HG03521 (cell line): ENCODE results near the gene MALAT1.
"Not testable (repeated sequence)": the region's sequence is repeated elsewhere in the genome, so short reads cannot be mapped to it uniquely, and the experiment has no call there.

Experiments used
- ATAC-seq: cut with Tn5 transposase; IDR thresholded peaks from one replicate; pipeline ENCODE4 v1.9.1; 2021; ENCODE audit warnings: mild to moderate bottlenecking, moderate library complexity; ENCODE audit not compliant: unreplicated experiment

Gene MALAT1

GRCh38 chr11:65497141-65498041, 1.5 kb upstream of the MALAT1 start:
- peak; percentile 66 for ATAC-seq

GRCh38 chr11:65498042-65498726, 661 bp upstream of the MALAT1 start:
- ATAC-seq = no peak

DNA sequence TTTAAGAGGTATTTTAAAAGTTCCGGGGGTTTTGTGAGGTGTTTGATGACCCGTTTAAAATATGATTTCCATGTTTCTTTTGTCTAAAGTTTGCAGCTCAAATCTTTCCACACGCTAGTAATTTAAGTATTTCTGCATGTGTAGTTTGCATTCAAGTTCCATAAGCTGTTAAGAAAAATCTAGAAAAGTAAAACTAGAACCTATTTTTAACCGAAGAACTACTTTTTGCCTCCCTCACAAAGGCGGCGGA, 193 bp upstream of the MALAT1 start:
- no peak for ATAC-seq

- ATAC-seq = no peak
These were observed 1.0 kb downstream of the MALAT1 start for GRCh38 chr11:65499713-65500386.

DNA sequence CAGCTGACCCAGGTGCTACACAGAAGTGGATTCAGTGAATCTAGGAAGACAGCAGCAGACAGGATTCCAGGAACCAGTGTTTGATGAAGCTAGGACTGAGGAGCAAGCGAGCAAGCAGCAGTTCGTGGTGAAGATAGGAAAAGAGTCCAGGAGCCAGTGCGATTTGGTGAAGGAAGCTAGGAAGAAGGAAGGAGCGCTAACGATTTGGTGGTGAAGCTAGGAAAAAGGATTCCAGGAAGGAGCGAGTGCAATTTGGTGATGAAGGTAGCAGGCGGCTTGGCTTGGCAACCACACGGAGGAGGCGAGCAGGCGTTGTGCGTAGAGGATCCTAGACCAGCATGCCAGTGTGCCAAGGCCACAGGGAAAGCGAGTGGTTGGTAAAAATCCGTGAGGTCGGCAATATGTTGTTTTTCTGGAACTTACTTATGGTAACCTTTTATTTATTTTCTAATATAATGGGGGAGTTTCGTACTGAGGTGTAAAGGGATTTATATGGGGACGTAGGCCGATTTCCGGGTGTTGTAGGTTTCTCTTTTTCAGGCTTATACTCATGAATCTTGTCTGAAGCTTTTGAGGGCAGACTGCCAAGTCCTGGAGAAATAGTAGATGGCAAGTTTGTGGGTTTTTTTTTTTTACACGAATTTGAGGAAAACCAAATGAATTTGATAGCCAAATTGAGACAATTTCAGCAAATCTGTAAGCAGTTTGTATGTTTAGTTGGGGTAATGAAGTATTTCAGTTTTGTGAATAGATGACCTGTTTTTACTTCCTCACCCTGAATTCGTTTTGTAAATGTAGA, 1.7 kb downstream of the MALAT1 start:
- ATAC-seq = no peak

DNA sequence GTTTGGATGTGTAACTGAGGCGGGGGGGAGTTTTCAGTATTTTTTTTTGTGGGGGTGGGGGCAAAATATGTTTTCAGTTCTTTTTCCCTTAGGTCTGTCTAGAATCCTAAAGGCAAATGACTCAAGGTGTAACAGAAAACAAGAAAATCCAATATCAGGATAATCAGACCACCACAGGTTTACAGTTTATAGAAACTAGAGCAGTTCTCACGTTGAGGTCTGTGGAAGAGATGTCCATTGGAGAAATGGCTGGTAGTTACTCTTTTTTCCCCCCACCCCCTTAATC, 2.3 kb downstream of the MALAT1 start:
- no peak for ATAC-seq

- ATAC-seq = no peak
These were observed 2.8 kb downstream of the MALAT1 start for GRCh38 chr11:65501472-65502273.

DNA sequence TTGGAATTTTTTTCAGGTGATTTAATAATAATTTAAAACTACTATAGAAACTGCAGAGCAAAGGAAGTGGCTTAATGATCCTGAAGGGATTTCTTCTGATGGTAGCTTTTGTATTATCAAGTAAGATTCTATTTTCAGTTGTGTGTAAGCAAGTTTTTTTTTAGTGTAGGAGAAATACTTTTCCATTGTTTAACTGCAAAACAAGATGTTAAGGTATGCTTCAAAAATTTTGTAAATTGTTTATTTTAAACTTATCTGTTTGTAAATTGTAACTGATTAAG, 3.4 kb downstream of the MALAT1 start:
- no peak for ATAC-seq

DNA sequence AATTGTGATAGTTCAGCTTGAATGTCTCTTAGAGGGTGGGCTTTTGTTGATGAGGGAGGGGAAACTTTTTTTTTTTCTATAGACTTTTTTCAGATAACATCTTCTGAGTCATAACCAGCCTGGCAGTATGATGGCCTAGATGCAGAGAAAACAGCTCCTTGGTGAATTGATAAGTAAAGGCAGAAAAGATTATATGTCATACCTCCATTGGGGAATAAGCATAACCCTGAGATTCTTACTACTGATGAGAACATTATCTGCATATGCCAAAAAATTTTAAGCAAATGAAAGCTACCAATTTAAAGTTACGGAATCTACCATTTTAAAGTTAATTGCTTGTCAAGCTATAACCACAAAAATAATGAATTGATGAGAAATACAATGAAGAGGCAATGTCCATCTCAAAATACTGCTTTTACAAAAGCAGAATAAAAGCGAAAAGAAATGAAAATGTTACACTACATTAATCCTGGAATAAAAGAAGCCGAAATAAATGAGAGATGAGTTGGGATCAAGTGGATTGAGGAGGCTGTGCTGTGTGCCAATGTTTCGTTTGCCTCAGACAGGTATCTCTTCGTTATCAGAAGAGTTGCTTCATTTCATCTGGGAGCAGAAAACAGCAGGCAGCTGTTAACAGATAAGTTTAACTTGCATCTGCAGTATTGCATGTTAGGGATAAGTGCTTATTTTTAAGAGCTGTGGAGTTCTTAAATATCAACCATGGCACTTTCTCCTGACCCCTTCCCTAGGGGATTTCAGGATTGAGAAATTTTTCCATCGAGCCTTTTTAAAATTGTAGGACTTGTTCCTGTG, 3.9 kb downstream of the MALAT1 start:
- no peak for ATAC-seq

- no peak for ATAC-seq
These were observed 4.6 kb downstream of the MALAT1 start for GRCh38 chr11:65503368-65503948.

DNA sequence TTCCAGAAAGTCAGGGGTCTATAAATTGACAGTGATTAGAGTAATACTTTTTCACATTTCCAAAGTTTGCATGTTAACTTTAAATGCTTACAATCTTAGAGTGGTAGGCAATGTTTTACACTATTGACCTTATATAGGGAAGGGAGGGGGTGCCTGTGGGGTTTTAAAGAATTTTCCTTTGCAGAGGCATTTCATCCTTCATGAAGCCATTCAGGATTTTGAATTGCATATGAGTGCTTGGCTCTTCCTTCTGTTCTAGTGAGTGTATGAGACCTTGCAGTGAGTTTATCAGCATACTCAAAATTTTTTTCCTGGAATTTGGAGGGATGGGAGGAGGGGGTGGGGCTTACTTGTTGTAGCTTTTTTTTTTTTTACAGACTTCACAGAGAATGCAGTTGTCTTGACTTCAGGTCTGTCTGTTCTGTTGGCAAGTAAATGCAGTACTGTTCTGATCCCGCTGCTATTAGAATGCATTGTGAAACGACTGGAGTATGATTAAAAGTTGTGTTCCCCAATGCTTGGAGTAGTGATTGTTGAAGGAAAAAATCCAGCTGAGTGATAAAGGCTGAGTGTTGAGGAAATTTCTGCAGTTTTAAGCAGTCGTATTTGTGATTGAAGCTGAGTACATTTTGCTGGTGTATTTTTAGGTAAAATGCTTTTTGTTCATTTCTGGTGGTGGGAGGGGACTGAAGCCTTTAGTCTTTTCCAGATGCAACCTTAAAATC, 5.3 kb downstream of the MALAT1 start:
- no peak for ATAC-seq

DNA sequence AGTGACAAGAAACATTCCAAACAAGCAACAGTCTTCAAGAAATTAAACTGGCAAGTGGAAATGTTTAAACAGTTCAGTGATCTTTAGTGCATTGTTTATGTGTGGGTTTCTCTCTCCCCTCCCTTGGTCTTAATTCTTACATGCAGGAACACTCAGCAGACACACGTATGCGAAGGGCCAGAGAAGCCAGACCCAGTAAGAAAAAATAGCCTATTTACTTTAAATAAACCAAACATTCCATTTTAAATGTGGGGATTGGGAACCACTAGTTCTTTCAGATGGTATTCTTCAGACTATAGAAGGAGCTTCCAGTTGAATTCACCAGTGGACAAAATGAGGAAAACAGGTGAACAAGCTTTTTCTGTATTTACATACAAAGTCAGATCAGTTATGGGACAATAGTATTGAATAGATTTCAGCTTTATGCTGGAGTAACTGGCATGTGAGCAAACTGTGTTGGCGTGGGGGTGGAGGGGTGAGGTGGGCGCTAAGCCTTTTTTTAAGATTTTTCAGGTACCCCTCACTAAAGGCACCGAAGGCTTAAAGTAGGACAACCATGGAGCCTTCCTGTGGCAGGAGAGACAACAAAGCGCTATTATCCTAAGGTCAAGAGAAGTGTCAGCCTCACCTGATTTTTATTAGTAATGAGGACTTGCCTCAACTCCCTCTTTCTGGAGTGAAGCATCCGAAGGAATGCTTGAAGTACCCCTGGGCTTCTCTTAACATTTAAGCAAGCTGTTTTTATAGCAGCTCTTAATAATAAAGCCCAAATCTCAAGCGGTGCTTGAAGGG, 6.0 kb downstream of the MALAT1 start:
- no peak for ATAC-seq

DNA sequence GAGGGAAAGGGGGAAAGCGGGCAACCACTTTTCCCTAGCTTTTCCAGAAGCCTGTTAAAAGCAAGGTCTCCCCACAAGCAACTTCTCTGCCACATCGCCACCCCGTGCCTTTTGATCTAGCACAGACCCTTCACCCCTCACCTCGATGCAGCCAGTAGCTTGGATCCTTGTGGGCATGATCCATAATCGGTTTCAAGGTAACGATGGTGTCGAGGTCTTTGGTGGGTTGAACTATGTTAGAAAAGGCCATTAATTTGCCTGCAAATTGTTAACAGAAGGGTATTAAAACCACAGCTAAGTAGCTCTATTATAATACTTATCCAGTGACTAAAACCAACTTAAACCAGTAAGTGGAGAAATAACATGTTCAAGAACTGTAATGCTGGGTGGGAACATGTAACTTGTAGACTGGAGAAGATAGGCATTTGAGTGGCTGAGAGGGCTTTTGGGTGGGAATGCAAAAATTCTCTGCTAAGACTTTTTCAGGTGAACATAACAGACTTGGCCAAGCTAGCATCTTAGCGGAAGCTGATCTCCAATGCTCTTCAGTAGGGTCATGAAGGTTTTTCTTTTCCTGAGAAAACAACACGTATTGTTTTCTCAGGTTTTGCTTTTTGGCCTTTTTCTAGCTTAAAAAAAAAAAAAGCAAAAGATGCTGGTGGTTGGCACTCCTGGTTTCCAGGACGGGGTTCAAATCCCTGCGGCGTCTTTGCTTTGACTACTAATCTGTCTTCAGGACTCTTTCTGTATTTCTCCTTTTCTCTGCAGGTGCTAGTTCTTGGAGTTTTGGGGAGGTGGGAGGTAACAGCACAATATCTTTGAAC, 6.8 kb downstream of the MALAT1 start:
- ATAC-seq = no peak

DNA sequence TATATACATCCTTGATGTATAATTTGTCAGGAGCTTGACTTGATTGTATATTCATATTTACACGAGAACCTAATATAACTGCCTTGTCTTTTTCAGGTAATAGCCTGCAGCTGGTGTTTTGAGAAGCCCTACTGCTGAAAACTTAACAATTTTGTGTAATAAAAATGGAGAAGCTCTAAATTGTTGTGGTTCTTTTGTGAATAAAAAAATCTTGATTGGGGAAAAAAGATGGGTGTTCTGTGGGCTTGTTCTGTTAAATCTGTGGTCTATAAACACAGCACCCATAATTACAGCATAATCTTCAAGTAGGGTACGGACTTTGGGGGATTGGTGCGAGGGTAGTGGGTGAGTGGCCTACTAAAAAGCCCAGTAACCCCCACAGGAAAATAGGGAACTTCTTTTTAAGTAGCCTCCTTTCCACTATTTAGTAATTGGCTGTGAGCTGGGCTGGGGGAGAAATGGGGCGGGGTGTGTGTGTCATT, 7.5 kb downstream of the MALAT1 start:
- no peak for ATAC-seq

GRCh38 chr11:65506772-65507505, 8.1 kb downstream of the MALAT1 start:
- ATAC-seq = peak; percentile 24

DNA sequence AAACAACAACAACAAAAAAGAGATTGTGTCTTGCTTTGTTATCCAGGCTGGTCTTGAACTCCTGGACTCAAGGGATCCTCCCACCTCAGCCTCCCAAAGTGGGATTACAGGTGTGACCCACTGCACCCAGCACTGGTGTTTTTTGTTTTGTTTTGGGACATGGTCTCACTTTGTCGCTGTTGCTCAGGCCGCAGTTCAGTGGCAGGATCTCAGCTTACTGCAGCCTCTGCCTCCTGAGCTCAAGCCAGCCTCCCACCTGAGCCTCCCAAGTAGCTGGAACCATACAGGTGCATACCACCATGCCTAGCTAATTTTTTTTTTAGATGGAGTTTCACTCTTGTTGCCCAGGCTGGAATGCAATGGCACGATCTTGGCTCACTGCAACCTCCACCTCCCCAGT, 13.5 kb downstream of the MALAT1 start:
- ATAC-seq = not testable (repeated sequence)
